GM12801 (cell line): ENCODE measurements around the gene CABLES1.

Experiments
- TF ChIP-seq, protein P1 (sequence below): IDR thresholded peaks from one replicate; pipeline ENCODE4 v1.5.1; 2011; ENCODE audit warnings: control low read depth; ENCODE audit not compliant: insufficient read length; ENCODE audit errors: extremely low read depth

The CABLES1 gene

DNA sequence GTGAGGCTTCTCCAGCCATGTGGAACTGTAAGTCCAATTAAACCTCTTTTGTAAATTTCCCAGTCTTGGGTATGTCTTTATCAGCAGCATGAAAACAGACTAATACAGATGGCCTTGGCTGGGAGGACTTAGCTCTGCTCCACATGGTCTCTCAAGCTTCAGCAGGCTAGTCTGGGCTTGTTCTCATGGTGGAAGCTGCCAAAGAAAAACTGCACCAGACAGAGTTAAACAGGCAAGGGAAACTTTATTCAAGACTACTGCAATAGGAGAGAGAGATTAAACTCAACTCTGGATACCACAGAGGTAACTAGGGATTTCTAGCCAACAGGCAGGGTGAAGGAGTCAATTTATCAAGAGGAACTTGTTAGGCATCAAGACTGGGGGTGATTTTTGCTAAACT is 142.1 kb downstream of the CABLES1 start:
- TF ChIP-seq, protein P1, sequence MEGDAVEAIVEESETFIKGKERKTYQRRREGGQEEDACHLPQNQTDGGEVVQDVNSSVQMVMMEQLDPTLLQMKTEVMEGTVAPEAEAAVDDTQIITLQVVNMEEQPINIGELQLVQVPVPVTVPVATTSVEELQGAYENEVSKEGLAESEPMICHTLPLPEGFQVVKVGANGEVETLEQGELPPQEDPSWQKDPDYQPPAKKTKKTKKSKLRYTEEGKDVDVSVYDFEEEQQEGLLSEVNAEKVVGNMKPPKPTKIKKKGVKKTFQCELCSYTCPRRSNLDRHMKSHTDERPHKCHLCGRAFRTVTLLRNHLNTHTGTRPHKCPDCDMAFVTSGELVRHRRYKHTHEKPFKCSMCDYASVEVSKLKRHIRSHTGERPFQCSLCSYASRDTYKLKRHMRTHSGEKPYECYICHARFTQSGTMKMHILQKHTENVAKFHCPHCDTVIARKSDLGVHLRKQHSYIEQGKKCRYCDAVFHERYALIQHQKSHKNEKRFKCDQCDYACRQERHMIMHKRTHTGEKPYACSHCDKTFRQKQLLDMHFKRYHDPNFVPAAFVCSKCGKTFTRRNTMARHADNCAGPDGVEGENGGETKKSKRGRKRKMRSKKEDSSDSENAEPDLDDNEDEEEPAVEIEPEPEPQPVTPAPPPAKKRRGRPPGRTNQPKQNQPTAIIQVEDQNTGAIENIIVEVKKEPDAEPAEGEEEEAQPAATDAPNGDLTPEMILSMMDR, result no peak

DNA sequence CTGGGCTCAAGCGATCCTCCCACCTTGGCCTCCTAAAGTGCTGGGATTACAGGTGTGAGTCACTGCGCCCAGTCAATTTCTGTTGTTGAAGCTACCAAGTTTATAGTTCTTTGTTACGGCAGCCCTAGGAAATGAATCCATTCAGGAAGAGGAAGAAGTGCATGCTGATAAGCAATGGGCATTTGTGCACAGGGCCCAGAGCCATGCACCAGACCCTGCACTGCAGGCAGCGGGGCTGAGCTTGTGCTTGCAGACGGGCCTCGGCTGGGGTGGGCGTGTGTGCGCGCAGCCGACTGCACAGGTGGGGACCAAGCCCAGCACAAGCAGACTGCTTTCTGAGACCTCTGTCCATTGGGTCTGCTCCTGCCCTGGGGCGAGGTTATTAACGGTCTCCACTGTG is 144.6 kb downstream of the CABLES1 start:
- TF ChIP-seq, protein P1, result no peak

DNA sequence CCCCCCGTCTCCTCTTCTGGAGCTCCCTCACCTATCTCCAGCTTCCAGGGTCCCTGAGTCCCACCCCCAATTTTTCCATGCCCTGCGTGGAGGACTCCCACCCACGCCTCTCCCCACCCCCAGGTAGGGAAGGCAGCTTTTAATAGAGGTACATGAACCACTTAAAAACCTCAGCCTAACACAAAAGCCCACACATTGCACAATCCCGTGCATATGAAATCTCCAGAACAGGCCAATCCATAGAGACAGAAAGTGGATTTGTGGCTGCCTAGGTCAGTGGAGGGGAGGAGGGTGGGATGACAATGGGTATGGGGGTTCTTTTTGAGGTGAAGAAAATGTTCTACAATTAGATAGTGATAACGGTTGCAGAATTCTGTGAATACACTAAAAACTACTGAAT is 145.6 kb downstream of the CABLES1 start:
- TF ChIP-seq, protein P1, result no peak

DNA sequence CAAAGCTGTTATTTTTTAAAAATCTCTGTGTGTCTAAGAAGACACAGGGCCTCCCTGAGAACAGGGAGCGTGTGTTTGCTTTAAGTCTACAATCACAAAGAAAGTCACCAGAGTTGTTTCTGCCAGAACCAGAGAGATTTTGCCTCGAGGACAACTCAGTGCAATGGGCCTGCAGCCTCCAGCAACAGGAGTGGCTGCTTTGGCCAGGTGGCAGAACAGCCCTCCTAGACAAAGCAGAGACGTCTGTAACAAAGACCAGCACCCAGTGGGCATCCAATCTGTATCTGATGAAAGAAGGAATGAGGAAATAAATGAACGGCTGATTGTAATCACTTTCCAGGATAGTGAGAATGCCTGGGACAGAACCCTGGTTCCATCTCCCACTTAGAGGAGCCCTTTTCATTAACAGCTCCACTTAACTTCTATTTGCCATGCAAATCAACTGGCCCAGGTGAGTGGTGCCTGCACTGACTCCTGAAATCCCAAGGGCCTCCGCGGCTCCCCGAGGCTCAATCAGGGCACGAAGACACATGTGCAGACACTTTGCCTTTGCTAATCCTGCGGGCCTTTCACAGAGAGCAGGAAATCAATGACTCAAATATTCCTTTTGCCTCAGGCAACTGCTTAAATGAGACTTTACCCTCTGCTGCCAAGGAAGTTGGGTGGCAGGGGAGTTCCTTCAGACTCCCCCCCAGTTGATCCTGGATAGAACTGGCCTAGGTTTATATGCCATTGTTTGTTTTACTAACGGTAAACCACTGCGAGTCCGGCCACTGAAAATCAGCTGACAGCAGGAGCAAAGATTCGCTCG is 146.5 kb downstream of the CABLES1 start:
- TF ChIP-seq, protein P1, result no peak

DNA sequence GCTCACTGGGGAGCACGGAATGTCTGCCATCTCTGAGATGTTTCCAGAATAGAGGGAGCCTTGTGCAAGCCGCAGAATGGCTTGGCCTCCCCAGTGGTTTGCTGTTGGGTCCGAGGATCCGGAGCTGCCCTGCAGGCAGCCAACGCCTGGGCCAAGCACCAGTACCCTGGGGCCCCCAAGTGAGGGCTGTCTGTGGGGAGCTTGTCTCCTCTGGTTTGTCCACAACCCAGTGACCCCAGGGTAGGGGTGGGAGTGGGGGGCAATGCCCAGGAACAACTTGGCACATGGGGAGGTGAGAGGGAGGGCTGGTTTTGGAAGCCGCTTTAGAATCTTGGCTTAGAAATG is 147.1 kb downstream of the CABLES1 start:
- TF ChIP-seq, protein P1, result no peak

DNA sequence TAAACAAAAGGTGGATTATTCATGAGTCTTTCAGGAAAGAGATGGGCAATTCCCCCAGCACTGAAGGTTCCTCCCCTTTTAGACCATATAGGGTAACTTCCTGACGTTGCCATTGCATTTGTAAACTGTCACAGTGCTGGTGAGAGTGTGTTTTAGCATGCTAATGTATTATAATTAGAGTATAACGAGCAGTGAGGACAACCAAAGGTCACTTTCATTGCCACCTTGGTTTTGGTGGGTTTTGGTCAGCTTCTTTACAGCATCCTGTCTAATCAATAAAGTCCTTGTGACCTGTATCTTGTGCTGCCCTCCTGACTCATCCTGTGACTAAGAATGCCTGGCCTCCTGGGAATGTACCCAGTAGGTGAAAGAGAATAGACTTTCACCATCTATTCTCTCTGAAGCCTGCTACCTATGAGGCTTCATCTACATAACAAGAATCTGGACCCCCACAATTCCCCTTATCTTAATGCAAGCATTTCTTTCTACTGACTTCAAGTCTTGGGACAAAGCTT is 148.7 kb downstream of the CABLES1 start:
- TF ChIP-seq, protein P1, result no peak

DNA sequence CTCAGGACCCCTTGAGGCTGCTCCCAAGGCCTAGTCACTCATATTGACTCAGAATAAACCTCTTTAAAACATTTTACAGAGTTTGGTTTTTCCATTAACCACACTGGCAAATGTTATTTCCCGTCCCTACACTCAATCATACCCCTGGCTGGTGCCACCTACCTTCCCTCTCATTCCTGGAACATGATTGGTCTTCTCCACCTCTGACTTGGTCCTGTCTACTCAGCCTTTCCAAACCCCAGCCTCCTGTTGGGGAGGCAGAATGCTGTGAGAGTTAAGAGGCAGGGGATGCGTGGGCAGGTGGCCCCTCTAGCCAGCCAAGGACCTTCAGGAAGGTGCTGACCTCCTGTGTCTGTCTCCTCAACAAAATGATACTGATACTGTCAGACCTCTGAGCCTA is 149.3 kb downstream of the CABLES1 start:
- TF ChIP-seq, protein P1, result no peak
